ENCODE measurements around the gene NELFCD.

NELFCD gene

DNA sequence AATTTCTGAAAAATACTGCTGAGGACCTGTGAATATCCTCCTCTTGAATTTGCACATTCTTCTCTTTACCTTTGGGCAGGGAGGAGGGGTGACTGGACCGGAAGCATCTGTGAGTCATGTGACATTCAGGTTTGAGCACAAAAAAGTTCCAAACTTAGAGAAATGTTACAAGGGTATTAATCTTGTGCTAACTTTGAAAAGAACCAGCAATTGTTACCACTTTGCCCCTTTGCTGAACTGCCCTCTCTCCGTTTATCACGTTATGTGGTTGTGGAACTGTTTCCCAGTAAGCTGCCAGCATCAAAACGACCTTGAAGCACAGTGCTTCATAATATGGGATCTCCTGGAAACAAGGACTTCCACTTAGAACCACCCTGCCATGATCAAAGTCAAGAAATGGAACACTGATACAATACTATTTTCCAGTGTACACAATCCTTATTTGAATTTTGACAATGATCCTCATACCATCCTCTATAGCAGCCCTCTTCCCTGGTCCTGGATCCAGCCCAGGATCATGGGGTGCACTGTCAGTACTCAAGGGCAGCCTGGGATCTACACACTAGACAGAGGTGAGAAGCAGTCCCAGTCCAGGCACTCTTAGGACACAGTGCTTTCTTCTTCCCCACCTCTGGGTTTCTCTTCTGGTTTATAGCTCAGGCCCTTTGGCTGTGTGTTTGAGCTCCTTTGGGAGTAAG lies 35.9 kb downstream of the NELFCD start:
- Histone ChIP-seq H3K9ac (no peak overlapping the region), H3K4me3 (ENCODE audit: low read depth, low read length) (no peak overlapping the region), H2AFZ (no peak overlapping the region), H3K36me3 (ENCODE audit: control insufficient read depth, insufficient read depth, low read length) (no peaks in the 10 kb centered on the region), H3K27me3 (ENCODE audit: control insufficient read depth, insufficient read depth, low read length) (no peaks in the 10 kb centered on the region), H3K27ac (no peak overlapping the region), H3K79me2 (peaks cover 6% of the 10 kb centered on the region), H3K9me3 (ENCODE audit: control insufficient read depth, low read length) (no peaks in the 10 kb centered on the region), H3K4me1 (peaks cover 6% of the 10 kb centered on the region), H3K4me2 (ENCODE audit: low read length) (no peak overlapping the region)
- TF ChIP-seq, protein P1, sequence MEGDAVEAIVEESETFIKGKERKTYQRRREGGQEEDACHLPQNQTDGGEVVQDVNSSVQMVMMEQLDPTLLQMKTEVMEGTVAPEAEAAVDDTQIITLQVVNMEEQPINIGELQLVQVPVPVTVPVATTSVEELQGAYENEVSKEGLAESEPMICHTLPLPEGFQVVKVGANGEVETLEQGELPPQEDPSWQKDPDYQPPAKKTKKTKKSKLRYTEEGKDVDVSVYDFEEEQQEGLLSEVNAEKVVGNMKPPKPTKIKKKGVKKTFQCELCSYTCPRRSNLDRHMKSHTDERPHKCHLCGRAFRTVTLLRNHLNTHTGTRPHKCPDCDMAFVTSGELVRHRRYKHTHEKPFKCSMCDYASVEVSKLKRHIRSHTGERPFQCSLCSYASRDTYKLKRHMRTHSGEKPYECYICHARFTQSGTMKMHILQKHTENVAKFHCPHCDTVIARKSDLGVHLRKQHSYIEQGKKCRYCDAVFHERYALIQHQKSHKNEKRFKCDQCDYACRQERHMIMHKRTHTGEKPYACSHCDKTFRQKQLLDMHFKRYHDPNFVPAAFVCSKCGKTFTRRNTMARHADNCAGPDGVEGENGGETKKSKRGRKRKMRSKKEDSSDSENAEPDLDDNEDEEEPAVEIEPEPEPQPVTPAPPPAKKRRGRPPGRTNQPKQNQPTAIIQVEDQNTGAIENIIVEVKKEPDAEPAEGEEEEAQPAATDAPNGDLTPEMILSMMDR (IDR thresholded peaks at IDR 0.05) = no peak

DNA sequence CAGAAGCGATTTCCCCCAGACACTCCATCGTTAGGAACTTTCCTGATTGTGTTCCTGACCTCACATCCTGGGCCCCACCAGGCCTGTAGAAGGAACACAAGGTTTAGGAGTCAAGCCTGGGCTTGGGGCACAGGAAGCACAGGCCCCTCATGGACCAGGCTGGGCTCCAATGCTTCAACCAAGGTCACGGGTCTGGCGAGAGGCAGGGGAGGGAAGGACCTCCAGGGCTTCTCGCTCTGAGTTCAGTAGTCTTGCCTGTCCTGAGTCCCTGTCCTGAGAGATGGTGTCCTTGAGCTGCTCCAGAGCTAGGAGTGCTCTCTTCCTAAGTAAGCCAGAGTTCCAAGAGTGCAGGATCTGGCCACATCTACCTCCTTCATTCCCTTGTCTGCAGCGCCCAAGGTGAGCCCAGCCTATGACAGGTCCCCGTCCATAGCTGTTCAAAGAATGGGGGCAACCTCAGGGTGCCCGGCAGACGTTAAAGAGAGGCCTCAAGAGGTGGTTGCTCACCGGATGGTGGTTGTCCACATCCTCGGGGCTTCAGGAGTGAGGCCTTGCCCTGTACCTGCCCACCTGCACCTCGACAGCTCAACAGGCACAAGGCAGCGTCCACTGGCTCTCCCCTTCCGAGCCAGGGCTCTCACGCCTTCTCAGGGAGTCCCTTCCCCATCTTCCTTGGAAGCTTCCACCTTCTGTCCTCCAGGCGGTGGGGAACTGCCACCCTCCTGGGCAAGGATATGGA lies 36.6 kb downstream of the NELFCD start:
- no peak overlapping the region for H3K4me2 ChIP-seq (ENCODE audit: low read length)
- no peak overlapping the region for H3K27ac ChIP-seq
- no peak overlapping the region for H3K9ac ChIP-seq

DNA sequence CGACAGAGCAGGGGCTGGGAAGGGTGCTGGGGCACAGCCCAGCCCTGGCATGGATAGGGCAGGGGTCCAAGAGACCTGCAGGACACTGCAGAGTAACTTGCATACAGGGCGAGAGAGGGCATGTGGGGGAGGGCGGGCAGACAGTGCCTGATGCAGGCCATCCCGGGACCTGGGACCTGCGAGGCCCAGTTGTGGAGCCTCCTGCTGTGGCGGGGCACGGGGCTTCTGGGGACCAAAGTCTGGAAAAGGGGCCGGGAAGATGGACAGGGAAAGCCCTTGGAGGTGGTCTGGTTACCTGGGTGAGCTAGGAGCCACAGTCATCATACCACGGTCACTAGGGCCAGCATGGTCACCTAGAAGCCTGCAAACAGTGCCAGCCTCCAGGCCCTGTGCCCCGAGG lies 37.8 kb downstream of the NELFCD start:
- Histone ChIP-seq H3K9me3 (ENCODE audit: control insufficient read depth, low read length) (no peaks in the 10 kb centered on the region), H3K4me2 (ENCODE audit: low read length) (no peak overlapping the region), H2AFZ (no peak overlapping the region), H3K79me2 (peaks cover 6% of the 10 kb centered on the region), H3K27ac (no peak overlapping the region), H3K36me3 (ENCODE audit: control insufficient read depth, insufficient read depth, low read length) (no peaks in the 10 kb centered on the region), H3K4me3 (ENCODE audit: low read depth, low read length) (no peak overlapping the region), H3K9ac (no peak overlapping the region), H3K27me3 (ENCODE audit: control insufficient read depth, insufficient read depth, low read length) (no peaks in the 10 kb centered on the region), H3K4me1 (peaks cover 4% of the 10 kb centered on the region)
- TF ChIP-seq, protein P1 (IDR thresholded peaks at IDR 0.05) = no peak

More for the DNA sequence above, 36.6 kb downstream of the NELFCD start:
- H3K4me1 ChIP-seq = peaks cover 6% of the 10 kb centered on the region
- H3K79me2 ChIP-seq = peaks cover 6% of the 10 kb centered on the region
- TF ChIP-seq, protein P1 (IDR thresholded peaks at IDR 0.05) = no peak
- H2AFZ ChIP-seq = no peak overlapping the region
- no peaks in the 10 kb centered on the region for H3K27me3 ChIP-seq (ENCODE audit: control insufficient read depth, insufficient read depth, low read length)
- H3K9me3 ChIP-seq (ENCODE audit: control insufficient read depth, low read length) = no peaks in the 10 kb centered on the region
- no peak overlapping the region for H3K4me3 ChIP-seq (ENCODE audit: low read depth, low read length)
- H3K36me3 ChIP-seq (ENCODE audit: control insufficient read depth, insufficient read depth, low read length) = no peaks in the 10 kb centered on the region

DNA sequence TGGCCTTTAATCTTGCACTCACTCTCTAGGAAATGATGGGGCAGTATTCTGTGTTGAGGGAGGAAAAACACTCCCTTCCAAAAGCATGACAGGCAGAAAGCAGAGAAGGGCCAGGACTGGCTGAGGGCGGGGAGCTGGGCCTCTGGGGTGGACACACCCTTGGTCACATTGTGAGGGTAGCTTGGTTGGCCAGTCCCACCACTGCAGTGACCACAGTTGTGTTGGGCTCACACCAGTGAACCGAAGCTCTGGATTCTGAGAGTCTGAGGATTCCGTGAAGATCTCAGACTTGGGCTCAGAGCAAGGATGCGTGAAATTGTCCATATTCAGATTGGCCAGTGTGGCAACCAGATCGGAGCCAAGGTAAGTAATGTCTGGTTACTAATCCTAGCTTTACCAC lies 38.2 kb downstream of the NELFCD start, which contains the start of gene TUBB1:
TSS of gene TUBB1 (plus strand) at position 213 of the 400 bp plus-strand sequence. CDS start at position 307, 94 bp downstream.
- H3K9ac ChIP-seq = no peak within 1 kb of the TSS
- no peak within 1 kb of the TSS for H3K4me3 ChIP-seq (ENCODE audit: low read depth, low read length)
- H2AFZ ChIP-seq = no peak within 1 kb of the TSS
- no peak within 1 kb of the TSS for H3K4me2 ChIP-seq (ENCODE audit: low read length)
- TF ChIP-seq, protein P1 (IDR thresholded peaks at IDR 0.05) = no peak
- H3K27me3 ChIP-seq (ENCODE audit: control insufficient read depth, insufficient read depth, low read length) = no peaks in the 10 kb centered on the region
- H3K27ac ChIP-seq = no peak within 1 kb of the TSS
- peaks cover under 1% of the 10 kb centered on the region for H3K4me1 ChIP-seq
- H3K9me3 ChIP-seq (ENCODE audit: control insufficient read depth, low read length) = no peaks in the 10 kb centered on the region
- peaks cover 6% of the 10 kb centered on the region for H3K79me2 ChIP-seq
- H3K36me3 ChIP-seq (ENCODE audit: control insufficient read depth, insufficient read depth, low read length) = no peaks in the 10 kb centered on the region
